Measurements from ENCODE around the gene DNMT3L.
"Not testable (repeated sequence)": the region's sequence is repeated elsewhere in the genome, so short reads cannot be mapped to it uniquely, and the experiment has no call there.

The DNMT3L gene

DNA sequence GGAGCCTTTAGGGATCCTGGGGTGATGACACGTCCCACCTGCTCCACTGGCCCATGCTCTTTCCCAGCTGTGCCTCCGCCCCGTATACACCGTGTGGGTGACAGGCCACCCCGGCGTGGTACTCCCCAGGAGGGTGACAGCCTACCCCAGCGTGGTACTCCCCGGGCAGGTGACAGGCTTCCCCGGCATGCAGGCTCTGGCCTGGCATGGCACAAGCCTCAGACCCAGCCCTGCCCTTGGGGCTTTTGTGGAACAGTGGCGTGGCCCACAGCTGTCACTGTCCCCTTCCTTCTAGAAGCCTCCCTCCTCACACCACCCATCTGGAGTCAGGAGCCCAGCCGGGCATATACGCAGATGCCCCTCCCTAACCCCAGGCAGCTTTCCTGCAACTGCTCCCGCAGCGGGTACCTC, 33.5 kb upstream of the DNMT3L start:
- DNase-seq (ENCODE audit: low read depth in 2 of 2), result no peak

DNA sequence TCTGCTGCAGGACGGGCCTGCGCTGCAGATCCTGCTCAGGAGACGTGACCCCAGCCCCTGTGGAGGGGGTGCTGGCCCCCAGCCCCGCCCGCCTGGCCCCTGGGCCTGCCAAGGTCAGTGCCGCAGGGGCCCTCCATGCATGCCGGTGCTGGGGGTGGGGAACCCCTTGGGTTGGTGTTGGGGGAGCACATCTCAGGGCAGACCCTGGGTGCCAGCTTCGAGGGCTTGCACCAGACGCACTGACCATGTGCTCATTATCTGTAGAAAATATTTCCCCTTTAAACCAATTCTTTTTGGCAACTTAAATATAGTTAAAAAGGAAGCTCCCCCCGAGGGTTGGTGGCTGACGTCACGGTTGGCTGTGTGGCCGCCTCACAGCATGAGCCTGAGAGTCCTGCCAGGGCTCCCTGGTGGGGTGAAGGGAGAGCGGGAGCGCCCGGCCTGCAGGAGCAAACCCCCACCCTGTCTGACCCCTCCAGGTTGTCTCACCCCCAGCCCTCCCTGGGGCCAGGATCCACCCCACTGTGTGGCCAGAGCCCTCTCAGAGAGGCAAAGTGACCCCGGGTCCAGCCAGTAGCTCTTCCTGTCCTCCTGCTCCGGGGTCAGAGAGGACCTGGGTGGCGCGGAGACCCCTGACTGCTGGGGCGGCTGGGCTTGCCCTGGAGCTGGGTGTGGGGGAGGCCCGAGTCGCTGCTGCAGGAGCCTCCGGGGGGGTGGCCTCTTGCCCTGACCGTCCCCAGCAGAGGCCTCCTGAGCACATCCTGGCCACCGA, 32.9 kb upstream of the DNMT3L start:
- DNase-seq (ENCODE audit: low read depth in 2 of 2), result no peak

DNA sequence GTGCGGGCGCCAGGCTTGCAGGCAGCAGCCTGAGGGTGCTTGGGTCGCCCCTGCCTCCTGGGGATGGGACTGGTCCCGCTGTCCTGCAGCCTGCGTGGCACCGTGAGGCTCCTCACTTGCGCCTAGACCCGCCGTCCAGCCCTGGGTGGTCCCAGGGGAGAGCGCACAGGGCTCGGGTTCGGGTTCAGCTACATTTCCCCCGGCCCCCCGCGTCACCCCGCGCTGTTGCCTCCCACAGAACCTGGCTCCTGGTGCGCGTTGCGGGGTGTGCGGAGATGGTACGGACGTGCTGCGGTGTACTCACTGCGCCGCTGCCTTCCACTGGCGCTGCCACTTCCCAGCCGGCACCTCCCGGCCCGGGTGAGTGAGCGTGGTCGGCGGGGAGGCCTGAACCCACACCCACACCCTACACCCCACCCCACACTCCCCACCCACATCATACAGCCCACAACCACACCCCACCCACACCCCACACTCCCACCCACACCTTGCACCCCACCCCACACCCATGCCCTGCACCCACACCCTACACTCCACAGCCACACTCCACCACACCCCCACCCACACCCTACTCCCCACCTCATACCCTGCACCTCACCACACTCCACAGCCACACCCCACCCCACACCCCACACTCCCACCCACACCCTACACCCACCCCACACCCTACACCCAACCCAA, 32.0 kb upstream of the DNMT3L start:
- DNase-seq (ENCODE audit: low read depth in 2 of 2), result peak; percentile 30 to 39

DNA sequence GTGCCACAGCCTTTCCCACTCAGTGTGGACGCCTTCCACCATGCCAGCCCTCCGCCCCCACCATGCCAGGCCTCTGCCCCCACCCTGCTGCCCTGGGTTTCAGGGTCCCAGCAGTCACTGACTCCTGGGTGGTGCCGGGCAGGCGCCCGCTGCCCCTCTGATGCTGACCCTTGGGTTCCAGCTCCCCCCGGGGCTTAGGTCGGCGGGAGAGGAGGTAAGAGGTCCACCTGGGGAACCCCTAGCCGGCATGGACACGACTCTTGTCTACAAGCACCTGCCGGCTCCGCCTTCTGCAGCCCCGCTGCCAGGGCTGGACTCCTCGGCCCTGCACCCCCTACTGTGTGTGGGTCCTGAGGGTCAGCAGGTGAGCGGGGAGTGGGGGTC, 31.1 kb upstream of the DNMT3L start:
- no peak for DNase-seq (ENCODE audit: low read depth in 2 of 2)

DNA sequence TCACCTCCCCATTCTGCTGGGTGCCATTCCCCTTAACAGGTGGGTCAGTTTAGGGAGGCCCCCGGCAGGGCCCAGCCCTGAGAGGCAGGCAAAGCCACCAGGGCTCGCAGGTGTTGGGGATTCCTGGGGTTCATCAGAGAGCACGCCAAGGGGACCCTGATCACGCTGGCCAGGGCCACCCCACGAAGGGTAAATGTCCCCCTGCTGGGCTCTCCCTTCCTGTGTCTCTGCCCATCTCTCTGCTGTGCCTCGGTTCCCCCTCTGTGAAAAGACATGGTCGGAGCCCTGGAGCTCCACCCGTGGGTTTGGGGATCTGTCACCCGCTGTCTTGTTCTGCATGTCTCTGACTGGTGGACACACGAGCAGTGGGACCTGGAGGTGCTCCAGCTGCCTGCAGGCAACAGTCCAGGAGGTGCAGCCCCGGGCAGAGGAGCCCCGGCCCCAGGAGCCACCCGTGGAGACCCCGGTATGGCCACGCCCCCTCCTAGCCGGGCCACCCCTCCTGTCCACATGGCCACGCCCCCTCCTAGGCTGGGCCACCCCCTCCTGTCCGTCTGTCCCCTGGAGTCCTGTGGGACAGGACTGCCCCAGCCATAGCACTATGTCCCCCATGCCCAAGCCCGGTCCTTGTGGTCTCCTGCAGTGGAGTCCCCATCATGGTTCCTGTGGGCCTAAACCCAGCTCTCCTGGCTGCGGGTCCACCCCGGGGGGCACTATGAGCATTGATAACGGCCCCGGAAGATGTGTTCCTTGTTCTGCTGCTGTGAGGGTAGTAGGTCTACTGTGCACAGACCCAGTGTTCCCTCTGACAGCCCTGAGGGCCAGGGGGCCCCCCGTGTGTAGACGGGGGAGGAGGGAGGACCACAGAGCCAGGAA, 30.5 kb upstream of the DNMT3L start:
- no peak for DNase-seq (ENCODE audit: low read depth in 2 of 2)

DNA sequence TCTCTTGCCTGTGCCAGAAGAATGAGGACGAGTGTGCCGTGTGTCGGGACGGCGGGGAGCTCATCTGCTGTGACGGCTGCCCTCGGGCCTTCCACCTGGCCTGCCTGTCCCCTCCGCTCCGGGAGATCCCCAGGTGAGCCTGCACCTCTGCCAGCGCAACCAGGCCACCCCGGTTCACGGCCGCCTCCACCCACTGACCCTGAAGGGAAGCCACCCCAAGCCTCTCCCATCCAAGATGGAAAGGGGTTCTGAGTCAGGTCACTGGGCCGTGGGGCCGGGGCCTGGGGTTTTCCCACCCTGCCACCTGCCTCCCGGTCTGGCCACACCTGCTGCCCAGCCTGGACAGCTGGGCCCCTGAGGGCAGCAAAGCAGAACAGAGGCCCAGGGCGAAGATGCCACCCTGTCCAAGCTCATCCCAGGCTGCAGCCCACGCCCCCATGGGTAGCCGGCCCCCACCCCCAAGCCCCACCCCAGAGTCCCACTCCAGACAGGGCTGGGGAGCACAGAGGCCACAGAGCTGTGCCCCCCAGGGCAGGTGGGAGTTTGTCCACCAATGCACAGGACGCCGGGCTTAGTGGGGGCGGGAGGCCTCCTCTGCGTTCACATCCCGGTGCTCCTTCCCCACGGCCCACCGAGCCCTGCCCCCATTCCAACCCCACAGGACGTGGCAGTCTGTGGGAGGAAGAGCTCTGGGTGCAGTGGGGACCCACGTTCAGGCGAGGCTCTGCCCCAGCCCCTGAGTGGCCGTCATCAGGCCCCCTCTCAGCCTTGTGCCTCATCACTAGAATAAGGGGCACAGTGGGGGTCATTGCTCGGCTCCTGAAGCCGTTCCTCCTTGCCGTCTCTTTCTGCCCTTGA, 29.6 kb upstream of the DNMT3L start:
- no peak for DNase-seq (ENCODE audit: low read depth in 2 of 2)

DNA sequence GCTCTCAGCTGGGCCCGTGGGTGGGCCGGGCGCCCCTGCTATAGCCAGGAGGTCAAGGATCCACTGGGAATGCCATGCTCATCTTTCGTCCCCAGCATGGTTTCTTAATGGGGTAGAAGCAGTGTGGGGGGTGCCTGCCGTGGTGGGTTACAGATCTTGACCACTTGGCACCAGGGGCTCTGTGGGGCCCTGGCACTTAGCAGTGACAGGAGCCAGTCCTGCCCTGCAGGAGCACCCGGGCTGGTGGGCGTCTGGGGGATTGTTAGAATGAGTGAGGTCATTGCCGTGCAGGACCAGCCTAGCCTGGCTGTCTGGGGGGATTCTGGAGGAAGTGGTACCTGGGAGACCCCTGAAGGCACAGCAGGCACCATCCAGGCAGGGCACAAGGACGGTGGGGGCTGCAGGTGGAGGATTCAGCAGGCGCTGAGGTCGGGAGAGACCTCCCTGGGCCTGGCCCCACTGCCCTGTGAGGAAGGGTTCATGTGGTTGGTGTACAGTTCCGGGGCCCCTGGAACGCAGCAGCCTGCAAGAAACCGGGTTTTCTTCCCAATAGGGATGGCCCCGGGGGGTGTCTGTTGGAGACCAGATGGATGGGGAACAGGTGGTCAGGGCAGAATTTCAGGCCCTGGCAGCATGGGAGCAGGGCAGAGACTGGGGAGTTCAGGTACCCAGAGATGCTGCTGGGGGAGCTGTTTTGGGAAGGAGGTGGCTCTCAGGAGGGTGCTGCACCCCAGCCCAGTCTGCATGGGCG, 28.8 kb upstream of the DNMT3L start:
- DNase-seq (ENCODE audit: low read depth in 2 of 2), result no peak

DNA sequence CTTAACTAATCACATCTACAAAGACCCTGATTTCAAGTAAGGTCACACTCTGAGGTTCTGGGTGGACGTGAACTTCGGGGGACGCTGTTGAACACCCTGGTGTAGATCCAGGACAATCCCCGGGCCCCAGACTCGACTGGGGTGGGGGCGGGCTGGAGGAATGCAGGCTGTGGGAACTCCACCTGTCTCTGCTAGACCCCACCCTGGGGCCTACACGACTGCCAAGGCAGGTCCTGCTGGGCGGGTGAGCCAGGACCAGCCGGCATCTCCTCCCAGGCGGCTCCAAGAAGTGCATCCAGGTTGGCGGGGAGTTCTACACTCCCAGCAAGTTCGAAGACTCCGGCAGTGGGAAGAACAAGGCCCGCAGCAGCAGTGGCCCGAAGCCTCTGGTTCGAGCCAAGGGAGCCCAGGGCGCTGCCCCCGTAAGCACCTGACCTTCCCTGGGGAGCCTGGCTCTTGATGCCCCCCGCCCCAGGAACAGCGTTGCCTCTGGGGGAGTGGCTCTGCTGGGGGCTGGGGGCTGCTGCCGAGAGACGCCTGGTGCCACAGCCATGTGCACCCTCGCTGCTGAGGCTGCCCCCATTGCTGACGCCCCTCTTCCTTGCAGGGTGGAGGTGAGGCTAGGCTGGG, 27.8 kb upstream of the DNMT3L start:
- DNase-seq (ENCODE audit: low read depth in 2 of 2), result no peak

DNA sequence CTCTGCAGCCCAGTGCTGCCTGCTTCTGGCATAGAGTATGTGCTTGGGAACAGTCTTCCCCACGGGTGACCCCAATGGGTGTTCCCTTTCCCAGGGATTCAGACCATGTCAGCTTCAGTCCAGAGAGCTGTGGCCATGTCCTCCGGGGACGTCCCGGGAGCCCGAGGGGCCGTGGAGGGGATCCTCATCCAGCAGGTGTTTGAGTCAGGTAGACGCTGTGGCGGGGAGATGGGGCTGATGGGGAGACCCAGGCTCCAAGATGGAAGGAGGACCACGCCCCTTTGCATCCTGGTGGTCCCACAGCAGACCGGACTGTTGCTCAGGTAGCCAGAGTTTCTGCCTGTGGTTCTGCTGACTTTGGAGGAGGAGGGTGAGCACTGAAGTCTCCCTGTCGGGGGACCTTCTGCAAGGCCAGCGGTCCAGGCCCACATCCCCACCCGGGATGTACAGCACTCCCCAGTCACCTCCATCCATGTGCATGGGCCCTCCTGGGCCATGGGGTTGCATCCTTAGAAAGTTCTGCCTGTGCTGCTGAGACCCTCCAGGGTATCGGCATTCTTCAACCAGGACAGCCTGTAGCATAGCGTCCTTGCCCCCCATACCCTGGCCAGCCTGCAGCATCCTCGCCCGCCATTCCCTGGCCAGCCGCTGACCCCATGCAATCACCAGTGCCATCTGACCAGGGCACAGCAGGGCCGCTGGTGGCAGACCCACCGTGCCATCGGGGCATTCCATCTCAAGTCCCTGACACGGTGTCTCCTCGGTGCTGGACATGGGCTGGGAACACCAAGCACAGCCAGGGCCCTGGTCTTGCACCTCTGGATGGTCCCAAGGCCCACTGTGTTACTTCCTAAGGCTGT, 26.8 kb upstream of the DNMT3L start:
- no peak for DNase-seq (ENCODE audit: low read depth in 2 of 2)

DNA sequence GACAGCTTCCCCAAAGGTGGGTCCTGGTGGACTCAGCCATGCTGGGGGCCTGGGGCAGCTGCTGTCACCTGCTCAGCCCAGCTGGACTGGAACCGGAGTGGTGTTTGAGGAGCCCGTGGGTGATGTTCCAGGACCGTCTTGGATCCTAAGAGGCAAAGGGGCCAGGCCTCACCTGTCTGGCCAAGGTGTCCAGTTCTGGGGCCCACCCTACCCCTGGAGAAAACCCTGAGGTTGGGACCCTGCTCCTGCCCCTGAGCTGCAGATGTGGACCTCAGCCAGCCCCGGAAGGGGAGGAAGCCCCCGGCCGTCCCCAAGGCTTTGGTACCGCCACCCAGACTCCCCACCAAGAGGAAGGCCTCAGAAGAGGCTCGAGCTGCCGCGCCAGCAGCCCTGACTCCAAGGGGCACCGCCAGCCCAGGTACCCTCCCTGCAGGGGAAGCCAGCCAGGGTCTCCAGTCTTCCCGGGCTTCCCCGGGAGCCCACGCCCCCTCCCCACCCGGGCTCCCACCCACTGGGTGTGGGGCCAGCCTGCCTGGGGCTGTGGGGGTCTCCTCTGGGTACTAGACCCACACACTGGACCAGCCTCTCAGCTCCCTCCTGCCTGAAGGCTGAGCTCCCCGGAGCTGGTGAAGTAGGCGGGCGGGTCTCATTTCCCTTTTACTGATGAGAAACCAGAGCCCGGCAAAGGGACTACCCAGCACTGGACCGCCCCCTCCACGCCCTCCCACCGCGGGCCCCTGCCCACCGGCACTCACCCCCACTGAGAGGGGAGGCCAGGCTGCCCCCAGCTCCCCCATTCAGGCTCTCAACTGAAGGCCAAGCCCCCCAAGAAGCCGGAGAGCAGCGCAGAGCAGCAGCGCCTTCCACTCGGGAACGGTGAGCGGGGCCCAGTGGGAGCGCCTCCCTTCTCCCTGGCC, 25.3 kb upstream of the DNMT3L start:
- no peak for DNase-seq (ENCODE audit: low read depth in 2 of 2)

DNA sequence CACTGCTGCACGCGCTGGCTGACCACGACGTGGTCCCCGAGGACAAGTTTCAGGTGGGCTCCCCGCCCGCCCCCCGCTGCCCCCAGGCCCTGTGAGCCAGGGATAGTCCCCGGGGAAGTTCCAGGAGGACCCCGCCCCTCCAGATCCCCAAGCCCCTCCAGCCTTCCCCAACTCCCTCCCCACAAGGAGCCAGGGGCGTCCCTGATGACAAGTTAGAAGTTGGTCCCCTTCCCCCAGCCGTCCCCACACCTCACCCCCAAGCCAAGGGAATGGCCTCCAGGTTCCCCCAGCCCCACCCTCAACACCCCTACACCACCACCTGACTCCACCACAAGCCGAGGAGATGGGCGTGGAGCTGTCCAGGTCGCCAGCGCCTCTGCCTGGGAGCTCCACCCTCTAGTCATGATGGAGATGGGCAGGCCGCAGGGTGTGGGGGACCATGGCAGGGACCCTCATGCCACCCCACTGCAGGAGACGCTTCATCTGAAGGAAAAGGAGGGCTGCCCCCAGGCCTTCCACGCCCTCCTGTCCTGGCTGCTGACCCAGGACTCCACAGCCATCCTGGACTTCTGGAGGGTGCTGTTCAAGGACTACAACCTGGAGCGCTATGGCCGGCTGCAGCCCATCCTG, 24.5 kb upstream of the DNMT3L start:
- no peak for DNase-seq (ENCODE audit: low read depth in 2 of 2)

DNA sequence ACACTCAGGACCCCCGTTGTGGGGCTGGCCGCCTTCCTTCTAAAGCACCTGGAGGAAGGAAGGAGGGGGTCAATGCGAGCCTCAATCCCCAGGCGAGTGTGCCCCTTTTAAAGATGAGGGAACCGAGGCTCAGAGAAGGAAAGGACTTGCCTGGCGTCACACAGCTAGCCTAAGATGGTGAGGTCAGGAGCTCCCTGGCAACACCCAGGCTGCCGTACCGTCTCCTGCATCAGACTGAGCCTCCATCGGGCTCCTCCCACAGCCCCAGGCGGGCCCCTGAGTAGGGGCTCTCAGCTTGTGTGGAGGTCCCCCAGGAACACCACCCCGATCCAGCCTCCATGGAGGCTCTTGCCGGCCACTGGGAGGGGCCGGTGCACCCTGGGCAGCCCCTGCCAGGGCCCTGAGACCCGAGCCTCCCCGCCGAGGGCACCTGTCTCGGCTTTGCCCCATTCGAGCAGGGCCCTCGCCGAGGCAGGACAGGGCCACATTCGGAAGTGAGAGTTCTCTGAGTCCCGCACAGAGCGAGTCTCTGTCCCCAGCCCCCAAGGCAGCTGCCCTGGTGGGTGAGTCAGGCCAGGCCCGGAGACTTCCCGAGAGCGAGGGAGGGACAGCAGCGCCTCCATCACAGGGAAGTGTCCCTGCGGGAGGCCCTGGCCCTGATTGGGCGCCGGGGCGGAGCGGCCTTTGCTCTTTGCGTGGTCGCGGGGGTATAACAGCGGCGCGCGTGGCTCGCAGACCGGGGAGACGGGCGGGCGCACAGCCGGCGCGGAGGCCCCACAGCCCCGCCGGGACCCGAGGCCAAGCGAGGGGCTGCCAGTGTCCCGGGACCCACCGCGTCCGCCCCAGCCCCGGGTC, 23.7 kb upstream of the DNMT3L start, which contains the start of gene AIRE:
TSS of gene AIRE (plus strand) at position 739 of the 855 bp plus-strand sequence. CDS start 131 bp downstream, outside the sequence.
- no peak for DNase-seq (ENCODE audit: low read depth in 2 of 2)

DNA sequence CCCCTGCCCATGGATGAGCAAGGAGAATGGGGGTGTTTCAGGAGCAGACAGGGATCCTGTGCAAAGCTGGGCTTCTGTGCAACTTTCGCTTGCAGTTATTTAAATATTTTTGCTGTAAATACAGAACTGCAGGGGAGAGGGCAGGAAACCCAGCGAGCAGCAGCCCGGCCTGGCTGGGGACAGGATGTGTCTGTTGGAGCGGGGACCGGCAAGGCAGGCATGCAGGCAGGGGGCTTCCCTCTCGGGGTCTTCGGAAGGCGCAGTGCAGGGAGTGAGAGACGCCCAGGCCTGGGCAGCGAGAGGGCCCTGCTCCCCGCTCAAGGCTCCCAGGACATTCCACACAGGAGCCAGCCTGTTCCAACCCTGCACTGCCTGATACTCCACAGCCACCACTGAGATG, 22.3 kb upstream of the DNMT3L start:
- no peak for DNase-seq (ENCODE audit: low read depth in 2 of 2)

DNA sequence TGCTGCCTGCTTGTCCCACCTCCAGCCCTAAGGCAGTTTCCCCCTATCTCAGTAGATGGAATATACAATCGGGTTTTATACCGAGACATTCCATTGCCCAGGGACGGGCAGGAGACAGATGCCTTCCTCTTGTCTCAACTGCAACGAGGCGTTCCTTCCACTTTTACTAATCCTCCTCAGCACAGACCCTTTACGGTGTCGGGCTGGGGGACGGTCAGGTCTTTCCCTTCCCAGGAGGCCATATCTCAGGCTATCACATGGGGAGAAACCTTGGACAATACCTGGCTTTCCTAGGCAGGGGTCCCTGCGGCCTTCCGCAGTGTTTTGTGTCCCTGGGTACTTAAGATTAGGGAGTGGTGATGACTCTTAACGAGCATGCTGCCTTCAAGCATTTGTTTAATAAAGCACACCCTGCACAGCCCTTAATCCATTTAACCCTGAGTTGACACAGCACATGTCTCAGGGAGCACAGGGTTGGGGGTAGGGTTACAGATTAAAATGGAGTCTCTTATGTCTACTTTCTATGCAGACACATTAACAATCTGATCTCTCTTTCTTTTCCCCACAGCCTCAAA, 21.6 kb upstream of the DNMT3L start:
- DNase-seq (ENCODE audit: low read depth in 2 of 2), result not testable (repeated sequence)

DNA sequence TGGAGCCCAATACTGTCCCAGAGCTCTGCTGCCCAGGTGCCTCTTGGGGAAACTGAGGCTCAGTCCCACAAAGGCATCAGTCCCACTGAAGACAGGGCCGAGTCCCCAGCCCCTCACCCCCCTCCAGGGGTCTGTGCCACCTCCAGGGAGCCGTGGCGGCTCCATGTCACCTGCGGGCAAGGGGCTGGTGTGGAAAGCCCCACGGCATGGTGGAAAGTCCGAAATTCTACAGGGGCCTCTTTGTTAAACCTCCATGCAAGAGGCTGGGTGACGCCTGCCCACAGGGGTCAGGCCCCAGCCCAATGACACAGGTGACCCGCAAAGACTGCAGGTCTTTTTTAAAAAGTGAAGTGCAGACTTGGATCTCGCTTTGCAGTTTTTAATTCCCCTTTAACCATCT, 20.7 kb upstream of the DNMT3L start:
- DNase-seq (ENCODE audit: low read depth in 2 of 2), result no peak

DNA sequence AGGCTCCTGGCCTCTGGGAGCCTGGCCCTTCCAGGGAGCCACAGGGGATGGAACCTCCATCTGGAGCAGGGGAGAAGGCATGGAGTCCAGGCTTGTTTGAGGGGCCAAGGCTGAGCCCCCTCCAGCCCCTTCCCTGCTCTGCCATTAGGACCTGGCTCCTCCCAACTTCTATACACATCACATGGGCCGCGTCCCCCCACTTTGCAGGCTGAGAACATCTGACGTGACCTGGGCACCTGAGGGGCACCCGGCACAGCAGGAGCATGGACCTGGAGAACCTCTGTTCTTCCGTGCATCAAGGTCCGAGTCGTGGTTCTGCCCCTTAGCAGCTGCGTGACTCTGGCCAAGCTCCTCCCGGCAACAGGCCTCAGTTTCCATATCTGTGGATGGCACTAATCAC, 20.1 kb upstream of the DNMT3L start:
- DNase-seq (ENCODE audit: low read depth in 2 of 2), result no peak
